Psoas muscle (tissue), 8 donors: ENCODE measurements around the gene DRAXIN. TPM values are rescaled to one million over a fixed set of nuclear protein-coding genes. Genes with fewer than 3 reads are reported as not detected.

Experiments used
- ATAC-seq, 4 donors: fragments of 200-7000 bp; cut with Tn5 transposase; one replicate each; pipeline ENCODE4 v1.9.1; 2020; ENCODE audit warnings: moderate library complexity in 3 of 4, mild to moderate bottlenecking in 2 of 4
- DNase-seq, 2 donors: peaks; one replicate each; pipeline ENCODE4 v3.0.0-alpha.2; 2020
- H3K27ac ChIP-seq: fragments of 200-600 bp; one replicate; pipeline ENCODE4 v1.8.0; 2022
- H3K27me3 ChIP-seq, 3 donors: fragments of 200-600 bp in 1 of 3; one replicate each; pipeline versions ENCODE4 v1.6.1 to v1.8.0; 2013 to 2022; ENCODE audit warnings: low read length in 2 of 3, mild to moderate bottlenecking in 2 of 3, moderate library complexity in 1 of 3; ENCODE audit not compliant: insufficient read depth in 3 of 3
- H3K36me3 ChIP-seq, 2 donors: fragments of 200-600 bp in 1 of 2; one replicate each; pipeline versions ENCODE4 v1.6.1 to v1.8.0; 2013 to 2022; ENCODE audit warnings: low read depth in 1 of 2, mild to moderate bottlenecking in 1 of 2, moderate library complexity in 1 of 2; ENCODE audit not compliant: insufficient read depth in 1 of 2
- H3K4me1 ChIP-seq: fragments of 200-600 bp; one replicate; pipeline ENCODE4 v1.8.0; 2022
- H3K4me3 ChIP-seq: fragments of 200-600 bp; one replicate; pipeline ENCODE4 v1.8.0; 2022; ENCODE audit warnings: mild to moderate bottlenecking
- H3K9me3 ChIP-seq: fragments of 200-600 bp; one replicate; pipeline ENCODE4 v1.8.0; 2022
- WGBS, 3 donors: extraction: QIAGEN DNeasy Blood & Tissue Kit; methylation state at CpG; one replicate each; pipeline versions ENCODE4 v1.1.6 to v1.1.7; 2013; 5-methylcytosine and 5-hydroxymethylcytosine counted together
- intact Hi-C, 2 donors: fragments of 100-400 bp; cut with DNase I; formaldehyde crosslinking; loops; one replicate each; pipeline versions ENCODE4 v1.11.0 to v1.14.2; 2022
- polyA plus RNA-seq, 3 donors: library from polyadenylated mRNA; stranded (reverse); fragments of 200-250 nt; gene quantifications; one replicate each; pipeline ENCODE4 v1.2.3, GENCODE V29; 2013
- total RNA-seq, 4 donors: library from RNA; stranded (reverse); fragmentation: NEBNext Ultra II Directional in 2 of 4; extraction: Animal tissue kit (Norgen Biotek cat#: 25700) in 2 of 4; gene quantifications; one replicate each; pipeline versions ENCODE4 v1.2.1 to v1.2.4, GENCODE V29; 2021 to 2023
- TF ChIP-seq, protein P1 (sequence below): fragments of 200-600 bp; IDR thresholded peaks from one replicate; pipeline ENCODE4 v1.8.0; 2022; ENCODE audit warnings: antibody characterized with exemption
- donor health status: healthy with polysubstance abuse.
- donor health status: DM: no; HTN: no; CAD: no; lungs with moderate emphysema.
- donor health status: Bipolar disorder and iron deficiency.
- donor health status: healthy.
- donor health status: DM: yes; HTN: yes; CAD: no.
- donor health status: DM: no; HTN: no; CAD: no.
- donor health status: DM: no; HTN: no; CAD: no.
- donor health status: DM: yes; HTN: yes; CAD: no.

The DRAXIN gene
- total and polyA plus RNA-seq, 7 donors, result 0.01 to 0.65 (median 0.04) TPM; not detected in 4

DNA sequence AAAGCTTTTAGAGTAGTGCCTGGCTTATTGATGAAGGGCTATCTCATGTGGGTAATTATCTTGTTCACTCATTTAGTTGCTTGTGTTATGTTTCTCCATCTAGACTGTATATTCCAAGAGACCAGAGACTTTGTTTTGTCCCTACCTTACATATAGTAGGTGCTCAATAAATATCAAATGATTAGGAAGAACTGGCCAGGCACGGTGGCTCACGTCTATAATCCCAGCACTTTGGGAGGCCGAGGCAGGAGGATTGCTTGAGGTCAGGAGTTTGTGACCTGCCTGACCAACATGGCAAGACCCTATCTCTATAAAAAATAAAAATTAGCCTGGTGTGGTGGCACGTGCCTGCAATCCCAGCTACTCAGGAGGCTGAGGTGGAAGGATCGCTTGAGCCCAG, 46.2 kb upstream of the DRAXIN start:
- no peak for ATAC-seq
- Histone ChIP-seq H3K9me3 (no peaks in the 10 kb centered on the region), H3K4me3 (no peak overlapping the region), H3K4me1 (peaks cover 3% of the 10 kb centered on the region), H3K27me3 (peaks cover 0 to 5% (median 4%) of the 10 kb centered on the region in 3 donors), H3K27ac (no peak overlapping the region), H3K36me3 (no peaks in the 10 kb centered on the region)
- DNase-seq, result no peak
- intact Hi-C loops, result loop anchor here (5.0 to 10.0 kb wide), 2 partner anchors 400 to 608 kb away; no protein-coding TSS in a partner anchor
- TF ChIP-seq, protein P1, sequence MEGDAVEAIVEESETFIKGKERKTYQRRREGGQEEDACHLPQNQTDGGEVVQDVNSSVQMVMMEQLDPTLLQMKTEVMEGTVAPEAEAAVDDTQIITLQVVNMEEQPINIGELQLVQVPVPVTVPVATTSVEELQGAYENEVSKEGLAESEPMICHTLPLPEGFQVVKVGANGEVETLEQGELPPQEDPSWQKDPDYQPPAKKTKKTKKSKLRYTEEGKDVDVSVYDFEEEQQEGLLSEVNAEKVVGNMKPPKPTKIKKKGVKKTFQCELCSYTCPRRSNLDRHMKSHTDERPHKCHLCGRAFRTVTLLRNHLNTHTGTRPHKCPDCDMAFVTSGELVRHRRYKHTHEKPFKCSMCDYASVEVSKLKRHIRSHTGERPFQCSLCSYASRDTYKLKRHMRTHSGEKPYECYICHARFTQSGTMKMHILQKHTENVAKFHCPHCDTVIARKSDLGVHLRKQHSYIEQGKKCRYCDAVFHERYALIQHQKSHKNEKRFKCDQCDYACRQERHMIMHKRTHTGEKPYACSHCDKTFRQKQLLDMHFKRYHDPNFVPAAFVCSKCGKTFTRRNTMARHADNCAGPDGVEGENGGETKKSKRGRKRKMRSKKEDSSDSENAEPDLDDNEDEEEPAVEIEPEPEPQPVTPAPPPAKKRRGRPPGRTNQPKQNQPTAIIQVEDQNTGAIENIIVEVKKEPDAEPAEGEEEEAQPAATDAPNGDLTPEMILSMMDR, result no peak
- WGBS, 3 donors, result 82 to 90% (median 87%) methylated on average over 5 of the region's 5 CpGs

DNA sequence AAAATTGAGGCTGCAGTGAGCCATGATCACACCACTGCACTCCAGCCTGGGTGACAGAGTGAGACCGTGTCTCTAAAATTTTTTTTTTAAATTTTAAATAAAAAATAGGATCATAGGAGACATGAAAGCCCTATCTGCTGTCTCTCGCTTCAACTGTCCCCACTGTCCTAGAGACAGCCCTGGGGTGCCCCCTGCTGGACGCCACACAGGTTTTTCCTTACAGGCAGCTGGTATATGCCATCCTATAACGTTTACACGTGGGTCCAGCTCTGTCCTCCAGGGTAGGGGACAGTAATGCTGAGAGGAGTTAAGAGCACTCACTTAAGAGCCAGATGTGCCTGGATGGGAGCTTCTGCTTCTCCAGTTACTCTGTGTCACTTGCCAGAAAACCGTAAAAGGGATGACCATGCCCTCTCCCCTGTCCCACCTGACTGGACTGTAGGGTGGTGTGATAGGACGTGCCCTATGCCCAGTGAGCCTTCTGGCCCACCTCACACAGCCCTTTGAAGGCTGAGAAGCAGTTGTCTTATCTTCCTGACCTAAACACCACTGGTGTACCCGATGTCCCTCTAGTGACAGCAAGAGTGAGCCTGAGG, 45.7 kb upstream of the DRAXIN start:
- H3K9me3 ChIP-seq, result no peaks in the 10 kb centered on the region
- intact Hi-C loops, result loop anchor here (2.0 to 10.0 kb wide), 3 partner anchors 401 to 608 kb away; no protein-coding TSS in a partner anchor
- H3K36me3 ChIP-seq, result no peaks in the 10 kb centered on the region
- DNase-seq (peak; percentile 78 to 88), ATAC-seq (peak; percentile 53 to 60 (median 56))
- peaks cover 4% of the 10 kb centered on the region for H3K4me1 ChIP-seq
- peaks cover 0 to 7% (median 6%) of the 10 kb centered on the region in 3 donors for H3K27me3 ChIP-seq
- TF ChIP-seq, protein P1, result peak; percentile 68
- WGBS, 3 donors, result 29 to 35% (median 35%) methylated on average over 8 of the region's 8 CpGs
- no peak overlapping the region for H3K4me3 ChIP-seq
- H3K27ac ChIP-seq, result no peak overlapping the region

DNA sequence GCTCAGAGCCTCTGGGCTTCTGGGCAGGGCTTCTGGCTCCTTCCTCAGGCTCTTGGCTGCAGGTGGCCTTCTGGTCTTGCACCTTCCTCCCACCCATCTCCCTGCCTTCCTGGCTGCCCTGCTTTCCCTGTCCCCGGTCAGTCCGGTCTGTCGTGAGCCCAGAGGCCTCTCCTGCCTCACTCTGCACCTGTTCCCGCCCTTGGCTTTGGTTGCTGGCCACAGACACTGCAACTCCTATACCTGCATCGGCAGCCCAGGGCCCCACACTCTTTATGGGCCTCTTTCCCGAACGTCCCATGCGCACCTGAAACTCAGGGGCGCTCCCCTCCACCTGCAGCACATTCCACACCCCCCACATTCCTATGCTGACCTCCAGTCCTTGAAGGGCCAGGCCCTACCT, 45.2 kb upstream of the DRAXIN start:
- WGBS, 3 donors, result 80 to 85% (median 81%) methylated on average over 9 of the region's 9 CpGs
- H3K4me3 ChIP-seq, result no peak overlapping the region
- no peaks in the 10 kb centered on the region for H3K9me3 ChIP-seq
- no peak overlapping the region for H3K27ac ChIP-seq
- intact Hi-C loops, result loop anchor here (2.0 to 10.0 kb wide), 3 partner anchors 402 to 609 kb away; no protein-coding TSS in a partner anchor
- peaks cover 0 to 7% (median 6%) of the 10 kb centered on the region in 3 donors for H3K27me3 ChIP-seq
- H3K4me1 ChIP-seq, result peaks cover 4% of the 10 kb centered on the region
- ATAC-seq, result no peak
- H3K36me3 ChIP-seq, result no peaks in the 10 kb centered on the region
- no peak for DNase-seq
- TF ChIP-seq, protein P1, result no peak

DNA sequence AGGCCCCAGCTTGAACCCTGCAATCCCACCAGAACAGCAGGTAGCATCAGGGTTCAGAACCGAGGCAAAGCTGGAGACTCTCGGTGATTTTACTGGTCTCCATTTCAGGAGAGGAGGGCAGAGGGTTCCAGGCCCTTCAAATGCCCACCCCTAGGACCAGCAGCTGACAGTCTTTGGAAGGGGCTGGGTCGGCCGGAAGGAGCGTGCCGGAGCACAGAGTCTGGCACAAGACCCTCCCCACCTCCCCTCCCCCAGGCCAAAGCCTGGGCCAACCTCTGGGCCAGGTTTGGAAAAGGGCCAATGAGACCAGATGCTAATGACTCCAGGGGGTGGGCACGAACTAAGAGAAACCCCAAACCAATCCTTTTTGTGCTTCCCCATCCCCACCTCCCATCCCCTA, 44.2 kb upstream of the DRAXIN start:
- no peaks in the 10 kb centered on the region for H3K9me3 ChIP-seq
- intact Hi-C loops, result loop anchor here (2.0 to 10.0 kb wide), 3 partner anchors 403 to 610 kb away; no protein-coding TSS in a partner anchor
- peaks cover 0 to 7% (median 6%) of the 10 kb centered on the region in 3 donors for H3K27me3 ChIP-seq
- ATAC-seq, result no peak
- H3K36me3 ChIP-seq, result no peaks in the 10 kb centered on the region
- peaks cover 4% of the 10 kb centered on the region for H3K4me1 ChIP-seq
- TF ChIP-seq, protein P1, result no peak
- no peak overlapping the region for H3K27ac ChIP-seq
- H3K4me3 ChIP-seq, result no peak overlapping the region
- DNase-seq, result no peak
- 52 to 63% (median 63%) methylated on average over 7 of the region's 7 CpGs for WGBS, 3 donors
